Measurements from ENCODE around the gene KCNH3. TPM values are rescaled to one million over a fixed set of nuclear protein-coding genes. Genes with fewer than 3 reads are reported as not detected.

The KCNH3 gene, protein sequence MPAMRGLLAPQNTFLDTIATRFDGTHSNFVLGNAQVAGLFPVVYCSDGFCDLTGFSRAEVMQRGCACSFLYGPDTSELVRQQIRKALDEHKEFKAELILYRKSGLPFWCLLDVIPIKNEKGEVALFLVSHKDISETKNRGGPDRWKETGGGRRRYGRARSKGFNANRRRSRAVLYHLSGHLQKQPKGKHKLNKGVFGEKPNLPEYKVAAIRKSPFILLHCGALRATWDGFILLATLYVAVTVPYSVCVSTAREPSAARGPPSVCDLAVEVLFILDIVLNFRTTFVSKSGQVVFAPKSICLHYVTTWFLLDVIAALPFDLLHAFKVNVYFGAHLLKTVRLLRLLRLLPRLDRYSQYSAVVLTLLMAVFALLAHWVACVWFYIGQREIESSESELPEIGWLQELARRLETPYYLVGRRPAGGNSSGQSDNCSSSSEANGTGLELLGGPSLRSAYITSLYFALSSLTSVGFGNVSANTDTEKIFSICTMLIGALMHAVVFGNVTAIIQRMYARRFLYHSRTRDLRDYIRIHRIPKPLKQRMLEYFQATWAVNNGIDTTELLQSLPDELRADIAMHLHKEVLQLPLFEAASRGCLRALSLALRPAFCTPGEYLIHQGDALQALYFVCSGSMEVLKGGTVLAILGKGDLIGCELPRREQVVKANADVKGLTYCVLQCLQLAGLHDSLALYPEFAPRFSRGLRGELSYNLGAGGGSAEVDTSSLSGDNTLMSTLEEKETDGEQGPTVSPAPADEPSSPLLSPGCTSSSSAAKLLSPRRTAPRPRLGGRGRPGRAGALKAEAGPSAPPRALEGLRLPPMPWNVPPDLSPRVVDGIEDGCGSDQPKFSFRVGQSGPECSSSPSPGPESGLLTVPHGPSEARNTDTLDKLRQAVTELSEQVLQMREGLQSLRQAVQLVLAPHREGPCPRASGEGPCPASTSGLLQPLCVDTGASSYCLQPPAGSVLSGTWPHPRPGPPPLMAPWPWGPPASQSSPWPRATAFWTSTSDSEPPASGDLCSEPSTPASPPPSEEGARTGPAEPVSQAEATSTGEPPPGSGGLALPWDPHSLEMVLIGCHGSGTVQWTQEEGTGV
- under 1 TPM in 2 of 4 donors, not detected in 2; 0.57 to 0.83 TPM for total RNA-seq

- DNase-seq = peak; percentile 82 to 94 (median 85)
- no peaks in the 10 kb centered on the region for H3K9me3 ChIP-seq
- H3K27me3 ChIP-seq = peaks cover 2 to 25% of the 10 kb centered on the region in 2 donors
These were observed at the start of gene KCNH3 for GRCh38 chr12:49538510-49539403. TSS of gene KCNH3 (plus strand) at chr12:49539030. CDS start at chr12:49539417, 387 bp downstream.

DNA sequence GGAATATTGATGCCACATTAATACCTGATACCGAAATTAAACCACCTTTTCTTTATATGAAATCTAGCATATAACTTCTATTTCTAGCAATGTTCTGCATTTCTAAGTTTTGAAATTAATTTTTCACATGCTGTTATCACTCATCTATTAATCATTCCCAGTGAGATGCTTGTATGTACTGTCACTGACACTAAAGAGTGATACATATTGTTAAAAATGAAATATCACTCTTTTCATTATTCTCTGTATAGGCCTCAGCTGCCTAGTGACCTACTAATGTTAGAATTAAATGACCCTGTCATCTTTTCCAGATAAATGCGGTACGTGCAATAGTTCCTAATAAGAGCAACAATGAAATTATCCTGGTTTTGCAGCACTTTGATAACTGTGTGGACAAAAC lies 49.7 kb upstream of the KCNH3 start:
- Histone ChIP-seq H3K4me1 (no peaks in the 10 kb centered on the region), H3K27ac (no peak overlapping the region), H3K27me3 (no peaks in the 10 kb centered on the region), H3K9me3 (no peaks in the 10 kb centered on the region), H3K4me3 (no peak overlapping the region), H3K36me3 (peaks cover 0 to 13% (median 0%) of the 10 kb centered on the region in 3 donors)
- DNase-seq = no peak
- TF ChIP-seq POLR2A (IDR thresholded peaks at IDR 0.05) (no peak), CTCF (IDR thresholded peaks at IDR 0.05) (no peak)

More at GRCh38 chr12:49538510-49539403, at the start of gene KCNH3:
- Histone ChIP-seq H3K27ac (no peak within 1 kb of the TSS), H3K4me1 (peaks cover 3 to 28% (median 11%) of the 10 kb centered on the region in 4 donors), H3K4me3 (peak within 1 kb of the TSS; percentile 47 to 60 (median 52)), H3K36me3 (no peaks in the 10 kb centered on the region)
- no peak for TF ChIP-seq POLR2A (IDR thresholded peaks at IDR 0.05)
- no peak for TF ChIP-seq CTCF (IDR thresholded peaks at IDR 0.05)

DNA sequence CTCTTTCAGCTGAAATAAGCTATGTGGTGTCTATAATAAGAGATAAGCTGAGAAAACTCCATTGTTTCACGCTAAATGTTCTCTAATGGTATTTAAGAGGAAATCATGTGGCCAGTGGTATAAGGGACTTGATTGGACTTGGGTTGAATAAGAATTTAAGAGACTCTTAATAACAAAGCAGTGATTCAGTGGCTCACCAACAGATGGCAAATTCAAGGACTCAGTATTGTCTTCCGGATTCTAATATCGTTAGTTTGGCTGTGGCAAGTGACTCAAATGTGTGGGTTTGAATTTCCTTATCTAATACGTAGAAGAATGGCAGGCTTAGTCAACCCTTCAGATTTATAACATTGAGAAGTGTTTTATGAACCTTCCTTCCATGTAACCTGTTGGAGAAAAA lies 49.1 kb upstream of the KCNH3 start:
- Histone ChIP-seq H3K27me3 (no peaks in the 10 kb centered on the region), H3K27ac (no peak overlapping the region), H3K36me3 (peaks cover 0 to 16% (median 0%) of the 10 kb centered on the region in 3 donors), H3K4me3 (no peak overlapping the region), H3K9me3 (no peaks in the 10 kb centered on the region), H3K4me1 (no peaks in the 10 kb centered on the region)
- no peak for DNase-seq
- no peak for TF ChIP-seq CTCF (IDR thresholded peaks at IDR 0.05)
- no peak for TF ChIP-seq POLR2A (IDR thresholded peaks at IDR 0.05)

- Histone ChIP-seq H3K36me3 (peaks cover 0 to 10% (median 0%) of the 10 kb centered on the region in 3 donors), H3K4me3 (no peak overlapping the region), H3K27ac (no peak overlapping the region), H3K4me1 (no peaks in the 10 kb centered on the region), H3K9me3 (no peaks in the 10 kb centered on the region), H3K27me3 (no peaks in the 10 kb centered on the region)
- DNase-seq = no peak
- TF ChIP-seq CTCF (IDR thresholded peaks at IDR 0.05) (no peak), POLR2A (IDR thresholded peaks at IDR 0.05) (no peak)
These were observed 47.0 kb upstream of the KCNH3 start for GRCh38 chr12:49491823-49492222.

Data from Peyer's patch (tissue), 4 donors.